LNCaP clone FGC (cell line): Measurements from ENCODE around the gene AGR3.

Experiments used
- DNase-seq: peaks from one replicate; pipeline ENCODE4 v3.0.0-alpha.2; 2011; ENCODE audit warnings: low read depth
- H3K4me3 ChIP-seq: 2 replicates; pipeline ENCODE4 v1.5.1; 2011; ENCODE audit warnings: mild to moderate bottlenecking, low read depth, low read length, control low read depth
- CTCF ChIP-seq: IDR thresholded peaks from 2 replicates; pipeline ENCODE4 v1.5.1; 2012; ENCODE audit warnings: mild to moderate bottlenecking; ENCODE audit not compliant: control insufficient read depth, insufficient read depth; ENCODE audit errors: extremely low read depth

AGR3 gene

GRCh38 chr7:16811551-16811950, 70.2 kb downstream of the AGR3 start:
- no peak for DNase-seq
- TF ChIP-seq CTCF, result no peak
- no peak overlapping the region for H3K4me3 ChIP-seq

- no peak overlapping the region for H3K4me3 ChIP-seq
- TF ChIP-seq CTCF, result no peak
- DNase-seq, result peak; percentile 76
These were observed 71.2 kb downstream of the AGR3 start for GRCh38 chr7:16810573-16810972.

GRCh38 chr7:16810112-16810511, 71.7 kb downstream of the AGR3 start:
- peak; percentile 78 for DNase-seq
- no peak overlapping the region for H3K4me3 ChIP-seq
- TF ChIP-seq CTCF, result no peak
